Adrenal gland (tissue), 5 donors: ENCODE results near the gene TBPL2.

Experiments used
- POLR2A ChIP-seq, 2 donors: fragments of 450-650 bp; IDR thresholded peaks; one replicate each; pipeline ENCODE4 v1.6.1; 2017; ENCODE audit warnings: antibody characterized with exemption in 2 of 2, mild to moderate bottlenecking in 2 of 2, moderate library complexity in 1 of 2
- TF ChIP-seq, protein P1 (sequence below), 6 experiments: fragments of 450-650 bp in 4 of 6; fragments of 200-600 bp in 2 of 6; sonication (generic) in 1 of 6; IDR thresholded peaks; 1 replicate in 5 of 6; 2 replicates in 1 of 6; pipeline versions ENCODE4 v1.5.1 to v1.8.0; 2016 to 2021; ENCODE audit warnings: antibody characterized with exemption in 6 of 6, mild to moderate bottlenecking in 2 of 6, moderate library complexity in 1 of 6
- donor health status: DM: no; HTN: no; CAD: no.

DNA sequence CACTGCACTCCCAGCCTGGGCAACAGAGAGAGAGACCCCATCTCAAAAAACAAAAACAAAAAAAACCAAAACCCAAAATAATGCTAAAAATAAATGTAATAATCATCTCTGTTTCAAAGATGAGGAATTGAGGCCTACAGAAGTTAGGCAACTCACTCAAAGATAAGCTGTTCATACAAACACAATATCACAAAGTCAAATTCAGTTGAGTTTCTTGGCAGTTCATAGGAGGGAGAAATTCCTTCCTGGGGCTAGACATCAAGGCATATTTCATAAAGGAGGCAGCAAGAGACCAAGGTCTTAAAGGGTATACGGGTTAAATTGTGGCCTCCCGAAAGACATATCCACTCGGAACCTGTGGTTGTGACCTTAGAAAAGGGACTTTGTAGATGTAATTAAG, 8.7 kb upstream of the TBPL2 start:
- TF ChIP-seq, protein P1, sequence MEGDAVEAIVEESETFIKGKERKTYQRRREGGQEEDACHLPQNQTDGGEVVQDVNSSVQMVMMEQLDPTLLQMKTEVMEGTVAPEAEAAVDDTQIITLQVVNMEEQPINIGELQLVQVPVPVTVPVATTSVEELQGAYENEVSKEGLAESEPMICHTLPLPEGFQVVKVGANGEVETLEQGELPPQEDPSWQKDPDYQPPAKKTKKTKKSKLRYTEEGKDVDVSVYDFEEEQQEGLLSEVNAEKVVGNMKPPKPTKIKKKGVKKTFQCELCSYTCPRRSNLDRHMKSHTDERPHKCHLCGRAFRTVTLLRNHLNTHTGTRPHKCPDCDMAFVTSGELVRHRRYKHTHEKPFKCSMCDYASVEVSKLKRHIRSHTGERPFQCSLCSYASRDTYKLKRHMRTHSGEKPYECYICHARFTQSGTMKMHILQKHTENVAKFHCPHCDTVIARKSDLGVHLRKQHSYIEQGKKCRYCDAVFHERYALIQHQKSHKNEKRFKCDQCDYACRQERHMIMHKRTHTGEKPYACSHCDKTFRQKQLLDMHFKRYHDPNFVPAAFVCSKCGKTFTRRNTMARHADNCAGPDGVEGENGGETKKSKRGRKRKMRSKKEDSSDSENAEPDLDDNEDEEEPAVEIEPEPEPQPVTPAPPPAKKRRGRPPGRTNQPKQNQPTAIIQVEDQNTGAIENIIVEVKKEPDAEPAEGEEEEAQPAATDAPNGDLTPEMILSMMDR (IDR thresholded peaks at IDR 0.05) = no peak
- no peak for TF ChIP-seq POLR2A (IDR thresholded peaks at IDR 0.05)
